Sigmoid colon (tissue), 7 donors: ENCODE data around the gene RAD23B. TPM values are rescaled to one million over a fixed set of nuclear protein-coding genes. Genes with fewer than 3 reads are reported as not detected.

ENCODE experiments used
- DNase-seq: peaks from one replicate; pipeline ENCODE4 v3.0.0-alpha.2; 2019
- H3K27ac ChIP-seq, 4 donors: fragments of 200-600 bp; sonication (generic); one replicate each; pipeline ENCODE4 v1.5.1; 2016 to 2019; ENCODE audit warnings: mild to moderate bottlenecking in 1 of 4
- H3K27me3 ChIP-seq, 3 donors: fragments of 200-600 bp; sonication (generic); one replicate each; pipeline ENCODE4 v1.5.1; 2019; ENCODE audit warnings: mild to moderate bottlenecking in 1 of 3
- H3K36me3 ChIP-seq, 4 donors: fragments of 200-600 bp; sonication (generic); one replicate each; pipeline ENCODE4 v1.5.1; 2016 to 2019
- H3K4me1 ChIP-seq, 4 donors: fragments of 200-600 bp; sonication (generic); one replicate each; pipeline ENCODE4 v1.5.1; 2017 to 2019
- H3K4me3 ChIP-seq, 4 donors: fragments of 200-600 bp; sonication (generic); one replicate each; pipeline ENCODE4 v1.5.1; 2017 to 2019; ENCODE audit warnings: mild to moderate bottlenecking in 2 of 4, moderate library complexity in 1 of 4
- H3K9me3 ChIP-seq, 4 donors: fragments of 200-600 bp in 3 of 4; sonication (generic) in 3 of 4; one replicate each; pipeline versions ENCODE4 v1.5.1 to v1.6.1; 2013 to 2019
- EP300 ChIP-seq, 4 donors: sonication (generic); formaldehyde crosslinking; IDR thresholded peaks; one replicate each; pipeline ENCODE4 v1.6.1; 2017; ENCODE audit warnings: antibody characterized with exemption in 4 of 4
- POLR2A ChIP-seq, 2 donors: fragments of 450-650 bp; IDR thresholded peaks; one replicate each; pipeline ENCODE4 v1.6.1; 2016; ENCODE audit warnings: antibody characterized with exemption in 2 of 2, mild to moderate bottlenecking in 2 of 2, moderate library complexity in 2 of 2
- POLR2AphosphoS5 ChIP-seq, 4 donors: sonication (generic); formaldehyde crosslinking; IDR thresholded peaks; one replicate each; pipeline ENCODE4 v1.6.1; 2017; ENCODE audit warnings: antibody characterized with exemption in 4 of 4
- WGBS, 2 donors: extraction: QIAGEN DNeasy Blood & Tissue Kit; methylation state at CpG; one replicate each; pipeline ENCODE4 v1.1.7; 2013; 5-methylcytosine and 5-hydroxymethylcytosine counted together
- intact Hi-C: fragments of 100-400 bp; cut with DNase I; formaldehyde crosslinking; loops from one replicate; pipeline ENCODE4 v1.15.1; 2023
- polyA plus RNA-seq, 3 donors: library from polyadenylated mRNA; stranded (reverse); fragments of 200-250 nt; gene quantifications; one replicate each; pipeline ENCODE4 v1.2.3, GENCODE V29; 2013
- total RNA-seq, 4 donors: library from RNA; depleted of rRNA; stranded (reverse); fragments of >200 nt; gene quantifications; one replicate each; pipeline ENCODE4 v1.1.0, GENCODE V29; 2016
- TF ChIP-seq, protein P1 (sequence below), 4 experiments: fragments of 450-650 bp in 3 of 4; fragments of 200-600 bp in 1 of 4; IDR thresholded peaks; one replicate each; pipeline ENCODE4 v1.5.1; 2016 to 2019; ENCODE audit warnings: antibody characterized with exemption in 4 of 4, mild to moderate bottlenecking in 3 of 4, moderate library complexity in 2 of 4
- donor health status: healthy with polysubstance abuse.
- donor health status: Bipolar disorder and iron deficiency.
- donor health status: healthy.

The RAD23B gene
- total and polyA plus RNA-seq, 7 donors, result 58.3 to 74.3 (median 62.4) TPM

DNA sequence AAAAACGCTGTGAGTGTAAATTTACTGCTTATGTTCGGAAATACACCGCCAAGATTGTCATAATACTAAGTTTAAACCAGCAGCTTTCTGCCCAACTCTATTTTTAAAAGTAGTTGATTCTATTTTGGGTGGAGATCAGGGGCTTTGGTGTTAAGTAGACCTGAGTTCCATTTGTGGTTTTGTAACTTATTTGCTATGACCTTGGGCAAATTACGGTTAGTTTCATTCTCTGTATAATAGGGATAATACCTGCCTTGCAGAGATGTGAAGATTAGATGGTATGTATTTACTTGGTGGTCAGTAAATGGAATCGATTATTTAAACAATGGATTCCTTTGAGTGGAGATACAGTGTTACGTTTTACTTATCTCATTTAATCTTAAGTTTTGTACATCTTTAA, 1.6 kb downstream of the RAD23B start:
- Histone ChIP-seq H3K4me1 (peaks cover 0 to 59% (median 39%) of the 10 kb centered on the region in 4 donors), H3K36me3 (no peaks in the 10 kb centered on the region), H3K9me3 (no peaks in the 10 kb centered on the region), H3K27me3 (no peaks in the 10 kb centered on the region), H3K4me3 (peak overlapping the region; percentile 94 to 99 (median 96)), H3K27ac (peak overlapping the region; percentile 99 to 100 (median 99))
- no peak for DNase-seq
- 2 to 5% methylated on average over 6 of the region's 6 CpGs for WGBS, 2 donors
- TF ChIP-seq POLR2AphosphoS5 (IDR thresholded peaks at IDR 0.05) (no peak), EP300 (IDR thresholded peaks at IDR 0.05) (no peak), POLR2A (IDR thresholded peaks at IDR 0.05) (no peak)
- TF ChIP-seq, protein P1, sequence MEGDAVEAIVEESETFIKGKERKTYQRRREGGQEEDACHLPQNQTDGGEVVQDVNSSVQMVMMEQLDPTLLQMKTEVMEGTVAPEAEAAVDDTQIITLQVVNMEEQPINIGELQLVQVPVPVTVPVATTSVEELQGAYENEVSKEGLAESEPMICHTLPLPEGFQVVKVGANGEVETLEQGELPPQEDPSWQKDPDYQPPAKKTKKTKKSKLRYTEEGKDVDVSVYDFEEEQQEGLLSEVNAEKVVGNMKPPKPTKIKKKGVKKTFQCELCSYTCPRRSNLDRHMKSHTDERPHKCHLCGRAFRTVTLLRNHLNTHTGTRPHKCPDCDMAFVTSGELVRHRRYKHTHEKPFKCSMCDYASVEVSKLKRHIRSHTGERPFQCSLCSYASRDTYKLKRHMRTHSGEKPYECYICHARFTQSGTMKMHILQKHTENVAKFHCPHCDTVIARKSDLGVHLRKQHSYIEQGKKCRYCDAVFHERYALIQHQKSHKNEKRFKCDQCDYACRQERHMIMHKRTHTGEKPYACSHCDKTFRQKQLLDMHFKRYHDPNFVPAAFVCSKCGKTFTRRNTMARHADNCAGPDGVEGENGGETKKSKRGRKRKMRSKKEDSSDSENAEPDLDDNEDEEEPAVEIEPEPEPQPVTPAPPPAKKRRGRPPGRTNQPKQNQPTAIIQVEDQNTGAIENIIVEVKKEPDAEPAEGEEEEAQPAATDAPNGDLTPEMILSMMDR (IDR thresholded peaks at IDR 0.05), result no peak
- intact Hi-C loops, result loop anchor here (10.0 kb wide), 3 partner anchors 350 to 770 kb away; no protein-coding TSS in a partner anchor

- peak overlapping the region in 3 of 4 donors; percentile 99 to 100 (median 99) for H3K27ac ChIP-seq
- peak overlapping the region in 3 of 4 donors; percentile 94 to 99 (median 97) for H3K4me3 ChIP-seq
- DNase-seq, result no peak
- TF ChIP-seq, protein P1 (IDR thresholded peaks at IDR 0.05), result no peak
- no peak for TF ChIP-seq EP300 (IDR thresholded peaks at IDR 0.05)
- TF ChIP-seq POLR2A (IDR thresholded peaks at IDR 0.05), result no peak
- no peak for TF ChIP-seq POLR2AphosphoS5 (IDR thresholded peaks at IDR 0.05)
- peaks cover 0 to 66% (median 46%) of the 10 kb centered on the region in 4 donors for H3K4me1 ChIP-seq
- no peaks in the 10 kb centered on the region for H3K27me3 ChIP-seq
- no peaks in the 10 kb centered on the region for H3K36me3 ChIP-seq
- intact Hi-C loops, result loop anchor here (10.0 kb wide), 3 partner anchors 350 to 770 kb away; no protein-coding TSS in a partner anchor
- WGBS, 2 donors, result 15 to 31% methylated on average over 6 of the region's 6 CpGs
- no peaks in the 10 kb centered on the region for H3K9me3 ChIP-seq
Measured at GRCh38 chr9:107285286-107285685, 2.2 kb downstream of the RAD23B start.

GRCh38 chr9:107286057-107286456, 3.0 kb downstream of the RAD23B start:
- H3K36me3 ChIP-seq, result no peaks in the 10 kb centered on the region
- H3K4me3 ChIP-seq, result peak overlapping the region; percentile 2 to 99 (median 96)
- H3K4me1 ChIP-seq, result peaks cover 0 to 73% (median 53%) of the 10 kb centered on the region in 4 donors
- H3K27me3 ChIP-seq, result no peaks in the 10 kb centered on the region
- WGBS, 2 donors, result 31 to 41% methylated on average over 2 of the region's 2 CpGs
- H3K27ac ChIP-seq, result peak overlapping the region in 3 of 4 donors; percentile 99 to 100 (median 99)
- intact Hi-C loops, result loop anchor here (10.0 kb wide), 3 partner anchors 349 to 769 kb away; no protein-coding TSS in a partner anchor
- H3K9me3 ChIP-seq, result no peaks in the 10 kb centered on the region
- DNase-seq, result no peak
- TF ChIP-seq POLR2AphosphoS5 (IDR thresholded peaks at IDR 0.05), result no peak
- TF ChIP-seq POLR2A (IDR thresholded peaks at IDR 0.05), result no peak
- TF ChIP-seq, protein P1 (IDR thresholded peaks at IDR 0.05), result no peak
- TF ChIP-seq EP300 (IDR thresholded peaks at IDR 0.05), result no peak

DNA sequence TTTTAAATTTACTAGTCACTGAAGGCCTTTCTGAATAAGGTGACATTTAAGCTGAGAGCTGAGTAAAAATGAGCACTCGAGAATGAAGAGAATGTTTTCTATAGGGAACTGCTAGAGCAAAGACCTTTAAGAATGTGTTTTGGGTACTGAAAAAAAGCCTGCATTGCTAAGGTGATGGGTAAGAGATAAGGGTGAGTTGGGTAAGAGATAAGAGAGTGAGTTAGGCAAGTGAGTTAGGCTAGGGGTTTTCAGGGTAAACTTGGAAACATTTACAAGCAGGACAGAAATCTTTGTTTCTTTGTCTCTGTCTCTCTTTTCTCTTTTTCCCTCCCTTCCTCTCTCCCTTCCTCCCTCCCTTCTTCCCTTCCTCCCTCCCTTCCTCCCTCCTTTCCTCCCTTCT, 5.6 kb downstream of the RAD23B start:
- Histone ChIP-seq H3K4me3 (no peak overlapping the region), H3K9me3 (no peaks in the 10 kb centered on the region), H3K27me3 (no peaks in the 10 kb centered on the region), H3K27ac (no peak overlapping the region), H3K36me3 (no peaks in the 10 kb centered on the region), H3K4me1 (peaks cover 0 to 88% (median 67%) of the 10 kb centered on the region in 4 donors)
- TF ChIP-seq POLR2AphosphoS5 (IDR thresholded peaks at IDR 0.05), result no peak
- TF ChIP-seq POLR2A (IDR thresholded peaks at IDR 0.05), result no peak
- TF ChIP-seq, protein P1 (IDR thresholded peaks at IDR 0.05), result no peak
- TF ChIP-seq EP300 (IDR thresholded peaks at IDR 0.05), result no peak
- WGBS, 2 donors, result 75 to 82% methylated on average over 1 of the region's 1 CpG
- intact Hi-C loops, result loop anchor here (10.0 kb wide), 3 partner anchors 346 to 766 kb away; no protein-coding TSS in a partner anchor
- no peak for DNase-seq
